ENCODE results near the gene CRAT.

CRAT gene

DNA sequence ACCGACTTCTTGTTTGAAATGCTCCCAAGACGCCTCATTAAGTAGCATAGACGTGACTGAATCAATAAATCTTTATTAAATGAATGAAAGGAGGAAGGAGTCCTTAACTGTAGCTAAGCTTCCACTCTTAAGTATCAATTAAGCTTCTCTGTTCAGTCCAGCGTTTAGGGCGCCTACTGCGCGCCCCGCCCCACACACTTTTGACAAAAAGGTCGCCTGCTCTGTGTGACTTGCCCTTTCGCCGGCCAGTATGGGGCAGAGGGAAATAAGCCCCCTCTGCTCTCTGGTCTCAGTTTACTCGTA is 30.3 kb downstream of the CRAT start:
- H3K27ac ChIP-seq (ENCODE audit: low read length, poor library complexity, severe bottlenecking): no peak overlapping the region
- H3K14ac ChIP-seq (ENCODE audit: low read length in 2 of 2): no peak overlapping the region
- peak overlapping the region; percentile 33 for H2AFZ ChIP-seq (ENCODE audit: low read depth, low read length)
- H3K4me2 ChIP-seq (ENCODE audit: low read length, poor library complexity, severe bottlenecking): peak overlapping the region; percentile 87
- H3K4ac ChIP-seq (ENCODE audit: low read depth in 1 of 2, low read length in 2 of 2): no peak overlapping the region
- no peak overlapping the region for H4K91ac ChIP-seq (ENCODE audit: low read length)
- 4% methylated on average over 10 of the region's 12 CpGs for WGBS
- H3K4me3 ChIP-seq (ENCODE audit: insufficient read depth in 1 of 2, low read depth in 1 of 2, low read length in 2 of 2): peak overlapping the region; percentile 64 to 95
- H2BK120ac ChIP-seq (ENCODE audit: low read depth, low read length): no peak overlapping the region
- no peaks in the 10 kb centered on the region for H3K9me3 ChIP-seq (ENCODE audit: control insufficient read depth, low read length)
- H2BK12ac ChIP-seq (ENCODE audit: low read length in 2 of 2): no peak overlapping the region
- peak overlapping the region; percentile 78 for H3K9ac ChIP-seq (ENCODE audit: low read length)
- no peaks in the 10 kb centered on the region for H3K27me3 ChIP-seq (ENCODE audit: control insufficient read depth in 1 of 2, insufficient read depth in 1 of 2, low read length in 2 of 2)
- no peak overlapping the region for H2BK5ac ChIP-seq (ENCODE audit: low read depth, low read length, poor library complexity, severe bottlenecking)
- H2BK15ac ChIP-seq (ENCODE audit: low read depth, poor library complexity, severe bottlenecking): no peak overlapping the region
- peak overlapping the region in 1 of 2 experiments; percentile 11 for H3K18ac ChIP-seq (ENCODE audit: low read depth in 1 of 2, low read length in 2 of 2)
- peaks cover 20% of the 10 kb centered on the region for H3K4me1 ChIP-seq (ENCODE audit: control insufficient read depth, insufficient read depth, low read depth, low read length)
- no peak overlapping the region for H2AK5ac ChIP-seq (ENCODE audit: low read length, severe bottlenecking)
- no peak overlapping the region for H3K23ac ChIP-seq (ENCODE audit: low read length in 2 of 2)
- H3K79me1 ChIP-seq (replicated peaks; ENCODE audit: low read length, poor library complexity, severe bottlenecking): peaks cover 37% of the 10 kb centered on the region
- no peak for DNase-seq
- peak overlapping the region; percentile 82 for H4K8ac ChIP-seq (ENCODE audit: low read length)
- H3K36me3 ChIP-seq (ENCODE audit: control insufficient read depth in 1 of 2, insufficient read depth in 2 of 2, low read depth in 1 of 2, low read length in 2 of 2): peaks cover 5 to 12% of the 10 kb centered on the region in 2 experiments

DNA sequence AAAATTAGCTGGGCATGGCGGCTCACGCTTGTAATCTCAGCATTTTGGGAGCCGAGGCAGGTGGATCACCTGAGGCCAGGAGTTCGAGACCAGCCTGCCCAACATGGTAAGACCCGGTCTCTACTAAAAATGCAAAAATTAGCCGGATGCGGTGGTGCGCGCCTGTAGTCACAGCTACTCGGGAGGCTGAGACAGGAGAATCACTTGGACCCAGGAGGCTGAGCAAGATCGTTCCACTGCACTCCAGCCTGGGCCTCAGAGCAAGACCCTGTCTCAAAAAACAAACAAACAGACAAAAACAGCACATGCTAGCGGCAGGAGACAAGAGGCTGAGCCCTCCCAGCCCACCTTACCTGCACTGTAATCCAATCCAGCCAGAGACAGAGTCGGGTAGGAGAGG is 30.8 kb downstream of the CRAT start:
- H3K36me3 ChIP-seq (ENCODE audit: control insufficient read depth in 1 of 2, insufficient read depth in 2 of 2, low read depth in 1 of 2, low read length in 2 of 2): peaks cover under 1 to 8% of the 10 kb centered on the region in 2 experiments
- H2BK12ac ChIP-seq (ENCODE audit: low read length in 2 of 2): no peak overlapping the region
- H3K79me1 ChIP-seq (replicated peaks; ENCODE audit: low read length, poor library complexity, severe bottlenecking): peaks cover 33% of the 10 kb centered on the region
- H2BK5ac ChIP-seq (ENCODE audit: low read depth, low read length, poor library complexity, severe bottlenecking): no peak overlapping the region
- H2AK5ac ChIP-seq (ENCODE audit: low read length, severe bottlenecking): no peak overlapping the region
- H3K27ac ChIP-seq (ENCODE audit: low read length, poor library complexity, severe bottlenecking): no peak overlapping the region
- H3K27me3 ChIP-seq (ENCODE audit: control insufficient read depth in 1 of 2, insufficient read depth in 1 of 2, low read length in 2 of 2): no peaks in the 10 kb centered on the region
- no peak overlapping the region for H2AFZ ChIP-seq (ENCODE audit: low read depth, low read length)
- peaks cover 19% of the 10 kb centered on the region for H3K4me1 ChIP-seq (ENCODE audit: control insufficient read depth, insufficient read depth, low read depth, low read length)
- no peak for DNase-seq
- no peak overlapping the region for H4K8ac ChIP-seq (ENCODE audit: low read length)
- H3K9me3 ChIP-seq (ENCODE audit: control insufficient read depth, low read length): no peaks in the 10 kb centered on the region
- H3K4me2 ChIP-seq (ENCODE audit: low read length, poor library complexity, severe bottlenecking): peak overlapping the region; percentile 87
- H3K18ac ChIP-seq (ENCODE audit: low read depth in 1 of 2, low read length in 2 of 2): no peak overlapping the region
- WGBS: 91% methylated on average over 12 of the region's 13 CpGs
- H3K4ac ChIP-seq (ENCODE audit: low read depth in 1 of 2, low read length in 2 of 2): no peak overlapping the region
- H3K9ac ChIP-seq (ENCODE audit: low read length): peak overlapping the region; percentile 78
- H3K14ac ChIP-seq (ENCODE audit: low read length in 2 of 2): no peak overlapping the region
- peak overlapping the region in 1 of 2 experiments; percentile 95 for H3K4me3 ChIP-seq (ENCODE audit: insufficient read depth in 1 of 2, low read depth in 1 of 2, low read length in 2 of 2)
- H3K23ac ChIP-seq (ENCODE audit: low read length in 2 of 2): no peak overlapping the region
- no peak overlapping the region for H2BK120ac ChIP-seq (ENCODE audit: low read depth, low read length)
- no peak overlapping the region for H2BK15ac ChIP-seq (ENCODE audit: low read depth, poor library complexity, severe bottlenecking)
- no peak overlapping the region for H4K91ac ChIP-seq (ENCODE audit: low read length)

DNA sequence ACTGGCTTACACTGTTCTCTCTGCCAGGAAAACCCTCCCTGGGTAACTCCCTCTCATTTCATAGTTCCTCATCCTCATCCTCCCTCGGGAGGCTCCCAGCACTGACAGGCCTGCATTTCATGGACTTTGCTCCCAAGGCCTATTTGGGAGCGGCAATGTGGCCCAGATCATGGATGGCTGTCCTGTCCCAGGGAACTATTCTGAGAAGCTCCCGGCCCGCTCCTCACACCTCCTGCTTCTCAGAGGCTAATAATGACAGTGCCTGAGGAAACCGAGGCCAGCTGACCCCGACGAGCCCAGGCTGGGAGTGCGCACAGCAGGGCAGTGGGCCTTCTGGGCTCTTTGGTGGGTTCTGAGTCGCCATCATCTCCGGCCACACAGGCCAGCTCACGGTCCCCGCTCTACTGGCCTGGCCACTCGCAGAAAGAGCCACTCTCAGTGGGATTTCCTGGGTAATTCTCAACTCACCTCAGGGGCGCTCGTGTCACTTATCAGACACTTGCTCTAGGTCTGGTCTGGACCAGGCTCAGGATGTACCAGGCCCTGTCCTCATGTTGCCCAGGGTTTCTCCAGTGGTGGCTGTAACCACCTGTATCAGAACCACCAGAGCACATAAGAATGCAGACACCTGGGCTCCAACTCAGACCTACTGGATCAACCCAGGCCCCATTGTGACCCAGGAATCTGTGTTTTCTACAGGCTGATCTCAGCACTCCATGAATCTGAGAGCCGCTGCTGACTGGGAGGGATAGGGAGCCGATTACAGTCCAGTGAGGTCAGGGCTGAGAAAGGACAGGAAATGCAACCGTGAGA is 31.7 kb downstream of the CRAT start:
- Histone ChIP-seq H3K4ac (ENCODE audit: low read depth in 1 of 2, low read length in 2 of 2) (no peak overlapping the region), H2BK15ac (ENCODE audit: low read depth, poor library complexity, severe bottlenecking) (no peak overlapping the region), H3K27me3 (ENCODE audit: control insufficient read depth in 1 of 2, insufficient read depth in 1 of 2, low read length in 2 of 2) (no peaks in the 10 kb centered on the region)

DNA sequence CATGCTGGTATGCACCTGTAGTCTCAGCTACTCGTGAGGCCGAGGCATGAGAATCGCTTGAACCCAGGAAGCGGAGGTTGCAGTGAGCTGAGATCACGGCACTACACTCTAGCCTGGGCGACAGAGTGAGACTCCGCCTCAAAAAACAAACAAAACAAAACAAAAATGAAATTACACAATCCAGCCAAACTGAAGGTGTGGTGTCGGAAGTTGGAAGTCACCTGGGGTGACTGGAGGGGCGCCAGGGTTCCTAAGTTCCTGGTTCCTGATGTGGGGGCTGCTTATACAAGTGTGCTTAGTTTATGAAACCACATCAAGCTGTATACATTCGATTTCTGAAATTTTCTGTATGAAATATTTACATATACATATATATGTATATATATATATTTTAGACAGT is 33.4 kb downstream of the CRAT start:
- H3K27ac ChIP-seq (ENCODE audit: low read length, poor library complexity, severe bottlenecking): no peak overlapping the region
- H3K9ac ChIP-seq (ENCODE audit: low read length): no peak overlapping the region
- H3K23ac ChIP-seq (ENCODE audit: low read length in 2 of 2): no peak overlapping the region
- WGBS: 99% methylated on average over 6 of the region's 10 CpGs
- H2BK120ac ChIP-seq (ENCODE audit: low read depth, low read length): no peak overlapping the region
- H2AK5ac ChIP-seq (ENCODE audit: low read length, severe bottlenecking): no peak overlapping the region
- peaks cover 15% of the 10 kb centered on the region for H3K4me1 ChIP-seq (ENCODE audit: control insufficient read depth, insufficient read depth, low read depth, low read length)
- no peak overlapping the region for H3K4me3 ChIP-seq (ENCODE audit: insufficient read depth in 1 of 2, low read depth in 1 of 2, low read length in 2 of 2)
- no peak overlapping the region for H4K91ac ChIP-seq (ENCODE audit: low read length)
- H3K79me1 ChIP-seq (replicated peaks; ENCODE audit: low read length, poor library complexity, severe bottlenecking): peaks cover 11% of the 10 kb centered on the region
- H3K36me3 ChIP-seq (ENCODE audit: control insufficient read depth in 1 of 2, insufficient read depth in 2 of 2, low read depth in 1 of 2, low read length in 2 of 2): no peaks in the 10 kb centered on the region
- no peak for DNase-seq
- H3K14ac ChIP-seq (ENCODE audit: low read length in 2 of 2): no peak overlapping the region
- H2BK12ac ChIP-seq (ENCODE audit: low read length in 2 of 2): no peak overlapping the region
- H4K8ac ChIP-seq (ENCODE audit: low read length): no peak overlapping the region
- H3K9me3 ChIP-seq (ENCODE audit: control insufficient read depth, low read length): no peaks in the 10 kb centered on the region
- H2BK5ac ChIP-seq (ENCODE audit: low read depth, low read length, poor library complexity, severe bottlenecking): no peak overlapping the region
- H2AFZ ChIP-seq (ENCODE audit: low read depth, low read length): no peak overlapping the region
- no peak overlapping the region for H3K4me2 ChIP-seq (ENCODE audit: low read length, poor library complexity, severe bottlenecking)
- H3K4ac ChIP-seq (ENCODE audit: low read depth in 1 of 2, low read length in 2 of 2): no peak overlapping the region
- H3K27me3 ChIP-seq (ENCODE audit: control insufficient read depth in 1 of 2, insufficient read depth in 1 of 2, low read length in 2 of 2): no peaks in the 10 kb centered on the region
- H3K18ac ChIP-seq (ENCODE audit: low read depth in 1 of 2, low read length in 2 of 2): no peak overlapping the region
- no peak overlapping the region for H2BK15ac ChIP-seq (ENCODE audit: low read depth, poor library complexity, severe bottlenecking)

More for the DNA sequence above, 31.7 kb downstream of the CRAT start:
- WGBS: 92% methylated on average over 18 of the region's 18 CpGs
- H3K4me3 ChIP-seq (ENCODE audit: insufficient read depth in 1 of 2, low read depth in 1 of 2, low read length in 2 of 2): no peak overlapping the region
- peaks cover 0 to 2% of the 10 kb centered on the region in 2 experiments for H3K36me3 ChIP-seq (ENCODE audit: control insufficient read depth in 1 of 2, insufficient read depth in 2 of 2, low read depth in 1 of 2, low read length in 2 of 2)
- H2AK5ac ChIP-seq (ENCODE audit: low read length, severe bottlenecking): no peak overlapping the region
- H3K9ac ChIP-seq (ENCODE audit: low read length): no peak overlapping the region
- H3K4me1 ChIP-seq (ENCODE audit: control insufficient read depth, insufficient read depth, low read depth, low read length): peaks cover 18% of the 10 kb centered on the region
- H2BK5ac ChIP-seq (ENCODE audit: low read depth, low read length, poor library complexity, severe bottlenecking): no peak overlapping the region
- DNase-seq: no peak
- no peak overlapping the region for H2BK12ac ChIP-seq (ENCODE audit: low read length in 2 of 2)
- H2BK120ac ChIP-seq (ENCODE audit: low read depth, low read length): no peak overlapping the region
- H3K27ac ChIP-seq (ENCODE audit: low read length, poor library complexity, severe bottlenecking): no peak overlapping the region
- no peak overlapping the region for H3K4me2 ChIP-seq (ENCODE audit: low read length, poor library complexity, severe bottlenecking)
- peaks cover 26% of the 10 kb centered on the region for H3K79me1 ChIP-seq (replicated peaks; ENCODE audit: low read length, poor library complexity, severe bottlenecking)
- peak overlapping the region; percentile 45 for H4K91ac ChIP-seq (ENCODE audit: low read length)
- H3K14ac ChIP-seq (ENCODE audit: low read length in 2 of 2): no peak overlapping the region
- no peak overlapping the region for H3K18ac ChIP-seq (ENCODE audit: low read depth in 1 of 2, low read length in 2 of 2)
- no peaks in the 10 kb centered on the region for H3K9me3 ChIP-seq (ENCODE audit: control insufficient read depth, low read length)
- no peak overlapping the region for H2AFZ ChIP-seq (ENCODE audit: low read depth, low read length)
- no peak overlapping the region for H3K23ac ChIP-seq (ENCODE audit: low read length in 2 of 2)
- no peak overlapping the region for H4K8ac ChIP-seq (ENCODE audit: low read length)
